Effector CD8-positive, alpha-beta T cell (primary cell): ENCODE data around the gene SYT5.

Experiments
- DNase-seq: peaks from one replicate; lab custom pipeline; 2025; lab: John Stamatoyannopoulos, UW

Gene SYT5

GRCh38 chr19:55146705-55147273 lies 33.3 kb downstream of the SYT5 start:
- no peak for DNase-seq

- no peak for DNase-seq
Measured at GRCh38 chr19:55146078-55146704, 33.9 kb downstream of the SYT5 start.

GRCh38 chr19:55145232-55145631 lies 34.9 kb downstream of the SYT5 start:
- DNase-seq = no peak

GRCh38 chr19:55141696-55142095 lies 38.4 kb downstream of the SYT5 start:
- DNase-seq = no peak

GRCh38 chr19:55137915-55138314 lies 42.2 kb downstream of the SYT5 start:
- no peak for DNase-seq

DNA sequence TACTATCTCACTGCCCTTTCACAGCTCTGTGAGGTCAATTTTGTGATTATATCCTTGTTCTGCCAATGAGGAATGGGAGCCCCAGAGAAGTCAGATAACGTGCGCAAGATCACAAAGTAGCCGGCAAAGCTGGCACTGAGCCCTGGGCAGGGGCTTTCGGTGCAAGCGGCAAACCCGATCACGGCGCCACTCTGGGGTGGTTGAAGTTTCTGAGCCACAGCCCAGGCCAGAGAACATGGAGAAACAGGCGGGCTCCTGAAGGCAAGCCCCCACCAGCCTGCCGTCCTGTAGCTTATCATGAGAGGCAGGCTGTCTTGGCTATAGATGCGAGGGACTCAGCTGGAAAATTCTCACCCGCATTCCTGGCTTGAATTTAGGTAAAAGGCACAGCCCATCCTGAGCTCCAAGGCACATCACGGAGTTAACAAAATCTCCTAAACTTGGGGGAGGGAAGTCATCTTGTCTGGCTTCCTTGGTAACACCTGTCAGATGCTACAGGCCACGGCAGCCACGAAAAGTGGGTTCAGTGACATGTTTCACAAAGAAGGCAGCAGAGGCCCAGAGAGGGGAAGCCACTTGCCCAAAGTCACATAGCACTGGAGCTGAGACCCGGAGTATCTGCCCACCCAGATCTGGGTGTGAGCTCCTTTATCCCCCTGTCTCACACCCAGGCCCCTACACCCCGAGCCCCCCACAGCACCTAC lies 43.5 kb downstream of the SYT5 start:
- DNase-seq = no peak

DNA sequence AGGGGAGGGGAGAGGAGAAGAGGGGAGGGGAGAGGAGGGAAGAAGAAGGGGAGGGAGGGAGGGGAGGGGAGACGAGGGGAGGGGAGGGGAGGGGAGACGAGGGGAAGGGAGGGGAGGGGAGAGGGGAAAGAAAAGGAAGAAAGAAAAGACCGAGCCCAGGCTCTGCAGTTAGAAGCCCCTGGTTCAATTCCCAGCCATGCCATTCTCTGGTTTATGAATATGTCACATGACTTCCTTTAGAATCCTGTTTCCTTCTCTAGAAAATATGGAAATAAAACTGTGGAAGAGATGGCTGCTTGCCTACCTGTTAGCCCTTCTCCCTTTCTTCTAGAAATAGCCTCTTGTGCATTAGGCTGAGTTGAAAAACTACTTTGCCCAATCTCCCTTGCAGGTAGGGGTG lies 45.4 kb downstream of the SYT5 start:
- DNase-seq = no peak

GRCh38 chr19:55133639-55134444 lies 46.2 kb downstream of the SYT5 start:
- no peak for DNase-seq

- no peak for DNase-seq
Measured at GRCh38 chr19:55132453-55133129, 47.5 kb downstream of the SYT5 start.

- no peak for DNase-seq
Measured at GRCh38 chr19:55131421-55131820, 48.7 kb downstream of the SYT5 start.
